Muscle of leg (tissue), 11 donors: ENCODE results near the gene PAFAH1B2. TPM values are rescaled to one million over a fixed set of nuclear protein-coding genes. Genes with fewer than 3 reads are reported as not detected.
"Not testable (repeated sequence)": the region's sequence is repeated elsewhere in the genome, so short reads cannot be mapped to it uniquely, and the experiment has no call there.

Experiments
- DNase-seq: peaks from one replicate; pipeline ENCODE4 v3.0.0; 2013
- H3K27ac ChIP-seq: one replicate; pipeline ENCODE4 v1.5.1; 2013; ENCODE audit warnings: mild to moderate bottlenecking, low read length, control low read depth
- H3K27me3 ChIP-seq: one replicate; pipeline ENCODE4 v1.6.1; 2013; ENCODE audit warnings: low read length; ENCODE audit not compliant: control insufficient read depth, insufficient read depth
- H3K36me3 ChIP-seq: one replicate; pipeline ENCODE4 v1.6.1; 2013; ENCODE audit warnings: low read length; ENCODE audit not compliant: control insufficient read depth, insufficient read depth
- H3K4me1 ChIP-seq: one replicate; pipeline ENCODE4 v1.6.1; 2013; ENCODE audit warnings: low read length; ENCODE audit not compliant: control insufficient read depth, insufficient read depth
- H3K4me3 ChIP-seq: one replicate; pipeline ENCODE4 v1.5.1; 2013; ENCODE audit warnings: low read length, control low read depth
- H3K9me3 ChIP-seq: replicated peaks from 2 replicates; pipeline ENCODE4 v1.6.1; 2013; ENCODE audit warnings: low read depth, low read length; ENCODE audit not compliant: control insufficient read depth
- WGBS: methylation state at CpG from one replicate; pipeline ENCODE4 v1.1.5; 2013; ENCODE audit warnings: missing lambda C conversion rate; ENCODE audit not compliant: insufficient coverage; 5-methylcytosine and 5-hydroxymethylcytosine counted together
- polyA plus RNA-seq, 8 donors: library from polyadenylated mRNA; unstranded; fragments of 120-200 nt; gene quantifications; one replicate each; pipeline versions ENCODE4 v1.2.1 to v1.2.3, GENCODE V29; 2013; ENCODE audit warnings: inconsistent platforms in 1 of 8, low replicate concordance in 1 of 8; ENCODE audit not compliant: insufficient read length in 8 of 8, insufficient read depth in 1 of 8
- total RNA-seq: library from RNA; stranded (reverse); fragments of 120-200 nt; gene quantifications from one replicate; pipeline ENCODE4 v1.2.4, GENCODE V29; 2013

Gene PAFAH1B2
- total and polyA plus RNA-seq, 9 donors: 33.2 to 59.8 (median 49.6) TPM

DNA sequence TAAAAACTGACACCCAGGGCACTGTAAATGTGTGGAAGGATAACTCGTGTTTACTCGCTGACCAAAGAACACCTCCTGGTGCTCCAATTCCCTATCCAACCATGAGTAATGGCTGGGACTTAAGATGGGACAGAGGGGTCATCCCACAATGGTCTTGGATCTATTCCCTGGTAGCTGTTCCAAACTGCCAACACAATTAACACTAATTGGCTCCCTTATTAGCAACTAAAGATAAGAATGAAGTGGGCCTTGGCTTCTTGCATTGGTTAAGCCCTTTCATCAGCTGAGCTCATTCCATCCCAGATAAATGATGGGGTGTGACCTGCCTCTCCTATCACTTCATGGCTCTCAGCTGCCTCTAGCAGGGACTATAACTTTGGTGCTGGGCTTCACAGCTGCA is 44.4 kb upstream of the PAFAH1B2 start:
- Histone ChIP-seq H3K4me1 (peaks cover 23% of the 10 kb centered on the region), H3K36me3 (no peaks in the 10 kb centered on the region), H3K9me3 (no peaks in the 10 kb centered on the region), H3K27ac (peak overlapping the region; percentile 97), H3K27me3 (no peaks in the 10 kb centered on the region), H3K4me3 (no peak overlapping the region)
- WGBS: no CpG with 5 or more reads among the region's 2 CpGs
- peak; percentile 16 for DNase-seq

- no CpG with 5 or more reads among the region's 3 CpGs for WGBS
- DNase-seq: no peak
- Histone ChIP-seq H3K4me1 (peaks cover 17% of the 10 kb centered on the region), H3K9me3 (no peaks in the 10 kb centered on the region), H3K27me3 (no peaks in the 10 kb centered on the region), H3K36me3 (no peaks in the 10 kb centered on the region), H3K27ac (peak overlapping the region; percentile 39), H3K4me3 (no peak overlapping the region)
Observed at GRCh38 chr11:117100556-117100955, 43.5 kb upstream of the PAFAH1B2 start.

DNA sequence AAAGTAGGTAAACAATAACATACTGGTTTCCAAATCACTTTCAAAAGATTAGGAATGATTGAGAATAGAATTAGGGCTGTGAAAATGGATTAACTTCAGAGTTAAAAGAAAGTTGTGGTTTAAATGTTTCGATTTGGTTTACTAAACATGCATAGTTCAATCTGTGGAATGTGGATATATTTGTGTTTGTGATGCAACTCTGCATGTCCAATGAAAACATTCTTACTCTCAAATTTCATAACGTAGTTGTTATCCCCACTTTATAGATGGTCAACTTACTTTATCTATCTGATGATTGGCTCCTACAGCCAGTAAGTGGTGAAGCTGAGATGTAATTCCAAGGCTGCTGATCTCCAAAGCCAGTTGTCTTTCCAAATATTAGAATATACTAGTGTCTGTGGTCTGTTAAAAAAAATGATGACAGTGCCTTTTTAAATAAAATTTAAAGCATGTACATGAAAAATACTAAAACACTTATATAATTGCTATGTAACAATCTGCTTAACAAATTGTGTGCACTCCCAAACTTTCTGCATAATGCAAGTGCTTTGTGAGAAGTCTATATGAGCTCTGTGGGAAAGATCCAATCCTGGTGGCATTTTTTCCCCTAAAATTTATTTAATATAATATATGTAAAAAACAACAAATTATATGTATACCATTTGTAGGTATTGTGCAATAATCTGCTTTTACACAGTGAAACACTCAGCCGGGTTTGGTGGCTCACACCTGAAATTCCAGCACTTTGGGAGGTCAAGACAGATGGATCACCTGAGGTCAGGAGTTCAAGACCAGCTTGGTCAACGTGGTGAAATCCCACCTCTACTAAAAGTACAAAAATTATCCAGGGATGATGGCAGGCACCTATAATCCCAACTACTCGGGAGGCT is 36.1 kb upstream of the PAFAH1B2 start:
- Histone ChIP-seq H3K36me3 (no peaks in the 10 kb centered on the region), H3K9me3 (no peaks in the 10 kb centered on the region), H3K4me1 (peaks cover 5% of the 10 kb centered on the region), H3K4me3 (no peak overlapping the region), H3K27ac (no peak overlapping the region), H3K27me3 (no peaks in the 10 kb centered on the region)
- no peak for DNase-seq
- WGBS: 56% methylated on average over 1 of the region's 5 CpGs

GRCh38 chr11:117110294-117110950 is 33.7 kb upstream of the PAFAH1B2 start:
- 88% methylated on average over 38 of the region's 39 CpGs for WGBS
- no peak for DNase-seq
- Histone ChIP-seq H3K4me1 (peaks cover 5% of the 10 kb centered on the region), H3K27ac (no peak overlapping the region), H3K4me3 (no peak overlapping the region), H3K9me3 (no peaks in the 10 kb centered on the region), H3K36me3 (no peaks in the 10 kb centered on the region), H3K27me3 (no peaks in the 10 kb centered on the region)

DNA sequence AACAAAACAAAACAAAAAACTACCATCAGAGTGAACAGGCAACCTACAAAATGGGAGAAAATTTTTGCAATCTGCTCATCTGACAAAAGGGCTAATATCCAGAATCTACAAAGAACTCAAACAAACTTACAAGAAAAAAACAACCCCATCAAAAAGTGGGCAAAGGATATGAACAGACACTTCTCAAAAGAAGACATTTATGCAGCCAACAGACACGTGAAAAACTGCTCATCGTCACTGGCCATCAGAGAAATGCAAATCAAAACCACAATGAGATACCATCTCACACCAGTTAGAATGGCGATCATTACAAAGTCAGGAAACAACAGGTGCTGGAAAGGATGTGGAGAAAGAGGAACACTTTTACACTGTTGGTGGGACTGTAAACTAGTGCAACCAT is 31.6 kb upstream of the PAFAH1B2 start:
- H3K27me3 ChIP-seq, H3K27ac ChIP-seq, H3K36me3 ChIP-seq, H3K4me3 ChIP-seq, H3K9me3 ChIP-seq, H3K4me1 ChIP-seq, DNase-seq: not testable (repeated sequence)
- no CpG with 5 or more reads among the region's 3 CpGs for WGBS

GRCh38 chr11:117112939-117113338 is 31.1 kb upstream of the PAFAH1B2 start:
- no CpG with 5 or more reads among the region's 1 CpG for WGBS
- not testable (repeated sequence) for H3K9me3 ChIP-seq, H3K36me3 ChIP-seq, H3K27me3 ChIP-seq, H3K27ac ChIP-seq, DNase-seq, H3K4me1 ChIP-seq, H3K4me3 ChIP-seq

DNA sequence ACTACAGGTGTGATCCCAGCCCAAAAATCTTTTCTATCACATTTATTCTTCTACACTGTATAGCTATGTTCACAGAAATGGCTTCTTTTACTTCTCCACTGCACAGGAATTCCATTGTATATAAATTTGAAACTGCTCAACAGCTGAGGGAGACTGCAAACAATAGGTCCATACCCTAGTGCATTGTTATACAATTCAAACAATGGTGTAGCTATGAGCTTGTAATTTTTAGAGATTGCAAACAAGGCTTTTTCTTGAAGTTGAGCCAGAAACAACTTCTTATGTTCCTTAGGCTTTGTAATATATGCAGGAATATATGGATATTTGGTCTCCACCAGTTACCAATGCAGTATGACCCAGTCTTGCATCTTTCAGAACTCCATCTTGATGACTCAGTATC is 26.4 kb upstream of the PAFAH1B2 start:
- no peaks in the 10 kb centered on the region for H3K27me3 ChIP-seq
- H3K4me3 ChIP-seq: no peak overlapping the region
- no peak overlapping the region for H3K27ac ChIP-seq
- DNase-seq: no peak
- no peaks in the 10 kb centered on the region for H3K4me1 ChIP-seq
- no peaks in the 10 kb centered on the region for H3K9me3 ChIP-seq
- H3K36me3 ChIP-seq: no peaks in the 10 kb centered on the region

DNA sequence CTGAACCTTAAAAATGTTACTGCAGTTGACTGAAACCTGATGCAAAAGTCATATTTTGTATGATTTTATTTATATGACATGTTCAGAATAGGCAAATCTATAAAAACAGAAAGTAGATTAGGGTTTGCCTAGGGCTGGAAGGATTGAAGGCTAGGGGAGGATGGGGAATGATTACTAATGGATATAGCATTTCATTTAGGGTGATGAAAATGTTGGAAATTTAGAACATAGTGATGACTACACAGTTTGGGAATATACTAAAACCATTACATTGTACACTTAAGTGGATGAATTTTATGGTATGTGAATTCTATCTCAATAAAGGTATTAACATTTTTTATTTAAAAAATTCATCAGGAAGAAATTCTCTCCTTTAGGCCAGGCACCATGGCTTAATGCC is 22.9 kb upstream of the PAFAH1B2 start:
- Histone ChIP-seq H3K36me3 (no peaks in the 10 kb centered on the region), H3K27ac (no peak overlapping the region), H3K9me3 (no peaks in the 10 kb centered on the region), H3K4me3 (no peak overlapping the region), H3K27me3 (peaks cover under 1% of the 10 kb centered on the region), H3K4me1 (no peaks in the 10 kb centered on the region)
- DNase-seq: no peak

GRCh38 chr11:117122556-117122955 is 21.5 kb upstream of the PAFAH1B2 start:
- Histone ChIP-seq H3K36me3 (no peaks in the 10 kb centered on the region), H3K4me1 (no peaks in the 10 kb centered on the region), H3K9me3 (no peaks in the 10 kb centered on the region), H3K27ac (no peak overlapping the region), H3K27me3 (peaks cover 2% of the 10 kb centered on the region), H3K4me3 (no peak overlapping the region)
- 69% methylated on average over 4 of the region's 5 CpGs for WGBS
- DNase-seq: no peak

DNA sequence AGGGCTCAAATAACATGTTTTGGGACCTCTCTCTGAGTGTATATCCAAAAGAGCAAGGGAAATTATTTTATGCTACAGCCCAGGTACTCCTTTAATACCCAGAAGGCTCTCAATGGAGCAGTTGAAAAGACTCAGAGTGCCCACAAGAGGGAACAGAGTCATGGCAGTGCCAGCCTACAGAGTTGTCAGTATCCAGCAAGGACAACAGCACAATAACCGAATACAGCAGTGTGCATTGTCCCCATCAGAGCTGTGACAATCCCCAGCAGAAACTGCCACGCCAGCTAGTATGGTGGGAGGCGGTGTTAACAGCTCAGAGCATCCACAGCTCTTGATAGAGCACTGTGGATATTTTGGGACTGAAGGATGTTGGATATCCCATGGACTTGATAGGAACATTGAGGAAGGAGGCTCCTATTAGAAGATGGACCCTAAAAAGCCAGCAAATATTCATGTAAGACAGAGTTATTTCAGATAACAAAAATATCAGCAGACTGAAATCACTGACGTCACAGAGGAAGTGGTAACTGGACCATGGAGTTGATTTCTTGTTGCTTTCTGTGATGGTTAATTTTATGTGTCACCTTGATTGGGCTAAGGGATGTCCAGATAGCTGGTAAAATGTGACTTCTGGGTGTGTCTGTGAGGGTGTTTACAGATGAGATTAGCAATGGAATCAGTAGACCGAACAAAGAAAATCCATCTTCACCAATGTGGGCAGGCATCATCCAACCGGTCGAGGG is 17.7 kb upstream of the PAFAH1B2 start:
- 82% methylated on average over 5 of the region's 7 CpGs for WGBS
- Histone ChIP-seq H3K27ac (no peak overlapping the region), H3K4me3 (no peak overlapping the region), H3K4me1 (no peaks in the 10 kb centered on the region), H3K9me3 (no peaks in the 10 kb centered on the region), H3K36me3 (no peaks in the 10 kb centered on the region), H3K27me3 (peaks cover 2% of the 10 kb centered on the region)
- no peak for DNase-seq
